GM23338 (cell line): ENCODE results near the gene FAM221A.

Experiments used
- CREB1 ChIP-seq: fragments of 250-450 bp; sonication (Bioruptor Pico); IDR thresholded peaks from 2 replicates; pipeline ENCODE4 v1.5.0; 2020; ENCODE audit warnings: low read depth, mild to moderate bottlenecking, moderate library complexity
- EZH2 ChIP-seq: fragments of 200-600 bp; sonication (generic); IDR thresholded peaks from one replicate; pipeline ENCODE4 v1.8.0; 2017; ENCODE audit warnings: antibody characterized with exemption, mild to moderate bottlenecking, low read depth; ENCODE audit not compliant: unreplicated experiment
- EZH2phosphoT487 ChIP-seq: fragments of 200-600 bp; sonication (generic); IDR thresholded peaks from one replicate; pipeline ENCODE4 v1.8.1; 2018; ENCODE audit warnings: antibody characterized with exemption; ENCODE audit not compliant: unreplicated experiment
- POLR2AphosphoS5 ChIP-seq: IDR thresholded peaks from 2 replicates; pipeline ENCODE4 v1.6.1; 2016; ENCODE audit warnings: antibody characterized with exemption, low read depth
- TF ChIP-seq, protein P1 (sequence below), 2 experiments: fragments of 200-600 bp in 1 of 2; sonication (generic) in 1 of 2; conservative IDR thresholded peaks; 2 replicates each; pipeline versions ENCODE4 v1.5.1 to v1.6.1; 2016 to 2017; ENCODE audit warnings: antibody characterized with exemption in 2 of 2, low read depth in 2 of 2, mild to moderate bottlenecking in 2 of 2, moderate library complexity in 1 of 2
- TF ChIP-seq, protein P2 (sequence below): fragments of 250-450 bp; sonication (Bioruptor Pico); IDR thresholded peaks from 2 replicates; pipeline ENCODE4 v1.5.0; 2020; ENCODE audit warnings: mild to moderate bottlenecking, moderate library complexity
- TF ChIP-seq, protein P3 (sequence below): IDR thresholded peaks from one replicate; pipeline ENCODE4 v1.6.1; 2018; ENCODE audit warnings: antibody characterized with exemption; ENCODE audit not compliant: unreplicated experiment

DNA sequence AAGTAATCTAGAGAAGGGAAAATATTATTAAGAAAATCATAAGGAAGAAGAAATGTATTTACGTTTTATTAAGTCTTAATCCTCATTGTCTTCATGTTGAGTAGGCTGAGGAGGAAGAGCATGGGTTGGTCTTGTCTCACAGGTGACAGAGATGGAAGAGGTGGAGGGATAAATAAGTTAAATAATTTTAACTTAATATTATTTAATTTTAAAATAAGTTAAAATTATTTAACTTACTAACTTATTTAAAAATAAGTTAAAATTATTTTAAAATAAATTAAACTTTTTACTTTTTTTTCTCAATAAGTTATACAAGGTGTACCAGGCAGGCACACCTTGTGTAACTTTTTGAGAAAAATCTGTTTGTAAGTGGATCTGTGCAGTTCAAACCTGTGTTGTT is 66.6 kb downstream of the FAM221A start:
- TF ChIP-seq EZH2phosphoT487 (no peak), POLR2AphosphoS5 (no peak), EZH2 (no peak), CREB1 (CRISPR knock-in tag) (no peak)
- TF ChIP-seq, protein P1, sequence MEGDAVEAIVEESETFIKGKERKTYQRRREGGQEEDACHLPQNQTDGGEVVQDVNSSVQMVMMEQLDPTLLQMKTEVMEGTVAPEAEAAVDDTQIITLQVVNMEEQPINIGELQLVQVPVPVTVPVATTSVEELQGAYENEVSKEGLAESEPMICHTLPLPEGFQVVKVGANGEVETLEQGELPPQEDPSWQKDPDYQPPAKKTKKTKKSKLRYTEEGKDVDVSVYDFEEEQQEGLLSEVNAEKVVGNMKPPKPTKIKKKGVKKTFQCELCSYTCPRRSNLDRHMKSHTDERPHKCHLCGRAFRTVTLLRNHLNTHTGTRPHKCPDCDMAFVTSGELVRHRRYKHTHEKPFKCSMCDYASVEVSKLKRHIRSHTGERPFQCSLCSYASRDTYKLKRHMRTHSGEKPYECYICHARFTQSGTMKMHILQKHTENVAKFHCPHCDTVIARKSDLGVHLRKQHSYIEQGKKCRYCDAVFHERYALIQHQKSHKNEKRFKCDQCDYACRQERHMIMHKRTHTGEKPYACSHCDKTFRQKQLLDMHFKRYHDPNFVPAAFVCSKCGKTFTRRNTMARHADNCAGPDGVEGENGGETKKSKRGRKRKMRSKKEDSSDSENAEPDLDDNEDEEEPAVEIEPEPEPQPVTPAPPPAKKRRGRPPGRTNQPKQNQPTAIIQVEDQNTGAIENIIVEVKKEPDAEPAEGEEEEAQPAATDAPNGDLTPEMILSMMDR (conservative IDR thresholded peaks at IDR 0.05; ENCODE audit: low read depth in 2 of 2): no peak
- TF ChIP-seq, protein P2, sequence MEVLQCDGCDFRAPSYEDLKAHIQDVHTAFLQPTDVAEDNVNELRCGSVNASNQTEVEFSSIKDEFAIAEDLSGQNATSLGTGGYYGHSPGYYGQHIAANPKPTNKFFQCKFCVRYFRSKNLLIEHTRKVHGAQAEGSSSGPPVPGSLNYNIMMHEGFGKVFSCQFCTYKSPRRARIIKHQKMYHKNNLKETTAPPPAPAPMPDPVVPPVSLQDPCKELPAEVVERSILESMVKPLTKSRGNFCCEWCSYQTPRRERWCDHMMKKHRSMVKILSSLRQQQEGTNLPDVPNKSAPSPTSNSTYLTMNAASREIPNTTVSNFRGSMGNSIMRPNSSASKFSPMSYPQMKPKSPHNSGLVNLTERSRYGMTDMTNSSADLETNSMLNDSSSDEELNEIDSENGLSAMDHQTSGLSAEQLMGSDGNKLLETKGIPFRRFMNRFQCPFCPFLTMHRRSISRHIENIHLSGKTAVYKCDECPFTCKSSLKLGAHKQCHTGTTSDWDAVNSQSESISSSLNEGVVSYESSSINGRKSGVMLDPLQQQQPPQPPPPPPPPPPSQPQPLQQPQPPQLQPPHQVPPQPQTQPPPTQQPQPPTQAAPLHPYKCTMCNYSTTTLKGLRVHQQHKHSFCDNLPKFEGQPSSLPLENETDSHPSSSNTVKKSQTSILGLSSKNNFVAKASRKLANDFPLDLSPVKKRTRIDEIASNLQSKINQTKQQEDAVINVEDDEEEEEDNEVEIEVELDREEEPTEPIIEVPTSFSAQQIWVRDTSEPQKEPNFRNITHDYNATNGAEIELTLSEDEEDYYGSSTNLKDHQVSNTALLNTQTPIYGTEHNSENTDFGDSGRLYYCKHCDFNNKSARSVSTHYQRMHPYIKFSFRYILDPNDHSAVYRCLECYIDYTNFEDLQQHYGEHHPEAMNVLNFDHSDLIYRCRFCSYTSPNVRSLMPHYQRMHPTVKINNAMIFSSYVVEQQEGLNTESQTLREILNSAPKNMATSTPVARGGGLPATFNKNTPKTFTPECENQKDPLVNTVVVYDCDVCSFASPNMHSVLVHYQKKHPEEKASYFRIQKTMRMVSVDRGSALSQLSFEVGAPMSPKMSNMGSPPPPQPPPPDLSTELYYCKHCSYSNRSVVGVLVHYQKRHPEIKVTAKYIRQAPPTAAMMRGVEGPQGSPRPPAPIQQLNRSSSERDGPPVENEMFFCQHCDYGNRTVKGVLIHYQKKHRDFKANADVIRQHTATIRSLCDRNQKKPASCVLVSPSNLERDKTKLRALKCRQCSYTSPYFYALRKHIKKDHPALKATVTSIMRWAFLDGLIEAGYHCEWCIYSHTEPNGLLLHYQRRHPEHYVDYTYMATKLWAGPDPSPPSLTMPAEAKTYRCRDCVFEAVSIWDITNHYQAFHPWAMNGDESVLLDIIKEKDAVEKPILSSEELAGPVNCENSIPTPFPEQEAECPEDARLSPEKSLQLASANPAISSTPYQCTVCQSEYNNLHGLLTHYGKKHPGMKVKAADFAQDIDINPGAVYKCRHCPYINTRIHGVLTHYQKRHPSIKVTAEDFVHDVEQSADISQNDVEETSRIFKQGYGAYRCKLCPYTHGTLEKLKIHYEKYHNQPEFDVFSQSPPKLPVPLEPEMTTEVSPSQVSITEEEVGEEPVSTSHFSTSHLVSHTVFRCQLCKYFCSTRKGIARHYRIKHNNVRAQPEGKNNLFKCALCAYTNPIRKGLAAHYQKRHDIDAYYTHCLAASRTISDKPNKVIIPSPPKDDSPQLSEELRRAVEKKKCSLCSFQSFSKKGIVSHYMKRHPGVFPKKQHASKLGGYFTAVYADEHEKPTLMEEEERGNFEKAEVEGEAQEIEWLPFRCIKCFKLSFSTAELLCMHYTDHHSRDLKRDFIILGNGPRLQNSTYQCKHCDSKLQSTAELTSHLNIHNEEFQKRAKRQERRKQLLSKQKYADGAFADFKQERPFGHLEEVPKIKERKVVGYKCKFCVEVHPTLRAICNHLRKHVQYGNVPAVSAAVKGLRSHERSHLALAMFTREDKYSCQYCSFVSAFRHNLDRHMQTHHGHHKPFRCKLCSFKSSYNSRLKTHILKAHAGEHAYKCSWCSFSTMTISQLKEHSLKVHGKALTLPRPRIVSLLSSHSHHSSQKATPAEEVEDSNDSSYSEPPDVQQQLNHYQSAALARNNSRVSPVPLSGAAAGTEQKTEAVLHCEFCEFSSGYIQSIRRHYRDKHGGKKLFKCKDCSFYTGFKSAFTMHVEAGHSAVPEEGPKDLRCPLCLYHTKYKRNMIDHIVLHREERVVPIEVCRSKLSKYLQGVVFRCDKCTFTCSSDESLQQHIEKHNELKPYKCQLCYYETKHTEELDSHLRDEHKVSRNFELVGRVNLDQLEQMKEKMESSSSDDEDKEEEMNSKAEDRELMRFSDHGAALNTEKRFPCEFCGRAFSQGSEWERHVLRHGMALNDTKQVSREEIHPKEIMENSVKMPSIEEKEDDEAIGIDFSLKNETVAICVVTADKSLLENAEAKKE (CRISPR knock-in tag): no peak
- TF ChIP-seq, protein P3, sequence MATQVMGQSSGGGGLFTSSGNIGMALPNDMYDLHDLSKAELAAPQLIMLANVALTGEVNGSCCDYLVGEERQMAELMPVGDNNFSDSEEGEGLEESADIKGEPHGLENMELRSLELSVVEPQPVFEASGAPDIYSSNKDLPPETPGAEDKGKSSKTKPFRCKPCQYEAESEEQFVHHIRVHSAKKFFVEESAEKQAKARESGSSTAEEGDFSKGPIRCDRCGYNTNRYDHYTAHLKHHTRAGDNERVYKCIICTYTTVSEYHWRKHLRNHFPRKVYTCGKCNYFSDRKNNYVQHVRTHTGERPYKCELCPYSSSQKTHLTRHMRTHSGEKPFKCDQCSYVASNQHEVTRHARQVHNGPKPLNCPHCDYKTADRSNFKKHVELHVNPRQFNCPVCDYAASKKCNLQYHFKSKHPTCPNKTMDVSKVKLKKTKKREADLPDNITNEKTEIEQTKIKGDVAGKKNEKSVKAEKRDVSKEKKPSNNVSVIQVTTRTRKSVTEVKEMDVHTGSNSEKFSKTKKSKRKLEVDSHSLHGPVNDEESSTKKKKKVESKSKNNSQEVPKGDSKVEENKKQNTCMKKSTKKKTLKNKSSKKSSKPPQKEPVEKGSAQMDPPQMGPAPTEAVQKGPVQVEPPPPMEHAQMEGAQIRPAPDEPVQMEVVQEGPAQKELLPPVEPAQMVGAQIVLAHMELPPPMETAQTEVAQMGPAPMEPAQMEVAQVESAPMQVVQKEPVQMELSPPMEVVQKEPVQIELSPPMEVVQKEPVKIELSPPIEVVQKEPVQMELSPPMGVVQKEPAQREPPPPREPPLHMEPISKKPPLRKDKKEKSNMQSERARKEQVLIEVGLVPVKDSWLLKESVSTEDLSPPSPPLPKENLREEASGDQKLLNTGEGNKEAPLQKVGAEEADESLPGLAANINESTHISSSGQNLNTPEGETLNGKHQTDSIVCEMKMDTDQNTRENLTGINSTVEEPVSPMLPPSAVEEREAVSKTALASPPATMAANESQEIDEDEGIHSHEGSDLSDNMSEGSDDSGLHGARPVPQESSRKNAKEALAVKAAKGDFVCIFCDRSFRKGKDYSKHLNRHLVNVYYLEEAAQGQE: no peak
